RWPE1 (cell line): ENCODE results near the gene MADD.
A peak's percentile ranks its signal among the peaks of the same experiment; 100 is the strongest.

Source experiments
- CTCF ChIA-PET: fragments of 350-600 bp; sonication (Branson Sonifier 250); formaldehyde crosslinking; extraction: SDS; loops from one replicate; lab custom pipeline; 2021; lab: Yijun Ruan, JAX
- POLR2A ChIA-PET: fragments of 400-600 bp; formaldehyde crosslinking; extraction: SDS; loops from one replicate; lab custom pipeline; 2020; ENCODE audit warnings: antibody characterized with exemption; ENCODE audit not compliant: low non-redundant PET; lab: Yijun Ruan, JAX
- DNase-seq: peaks from one replicate; pipeline ENCODE4 v3.0.0; 2012; ENCODE audit warnings: low spot score
- H3K27ac ChIP-seq: fragments of 450-650 bp; 2 replicates; pipeline ENCODE4 v1.5.1; 2017
- TF ChIP-seq, protein P1 (sequence below): fragments of 450-650 bp; conservative IDR thresholded peaks from 2 replicates; pipeline ENCODE4 v1.5.1; 2017; ENCODE audit warnings: low read depth, mild to moderate bottlenecking

The MADD gene

DNA sequence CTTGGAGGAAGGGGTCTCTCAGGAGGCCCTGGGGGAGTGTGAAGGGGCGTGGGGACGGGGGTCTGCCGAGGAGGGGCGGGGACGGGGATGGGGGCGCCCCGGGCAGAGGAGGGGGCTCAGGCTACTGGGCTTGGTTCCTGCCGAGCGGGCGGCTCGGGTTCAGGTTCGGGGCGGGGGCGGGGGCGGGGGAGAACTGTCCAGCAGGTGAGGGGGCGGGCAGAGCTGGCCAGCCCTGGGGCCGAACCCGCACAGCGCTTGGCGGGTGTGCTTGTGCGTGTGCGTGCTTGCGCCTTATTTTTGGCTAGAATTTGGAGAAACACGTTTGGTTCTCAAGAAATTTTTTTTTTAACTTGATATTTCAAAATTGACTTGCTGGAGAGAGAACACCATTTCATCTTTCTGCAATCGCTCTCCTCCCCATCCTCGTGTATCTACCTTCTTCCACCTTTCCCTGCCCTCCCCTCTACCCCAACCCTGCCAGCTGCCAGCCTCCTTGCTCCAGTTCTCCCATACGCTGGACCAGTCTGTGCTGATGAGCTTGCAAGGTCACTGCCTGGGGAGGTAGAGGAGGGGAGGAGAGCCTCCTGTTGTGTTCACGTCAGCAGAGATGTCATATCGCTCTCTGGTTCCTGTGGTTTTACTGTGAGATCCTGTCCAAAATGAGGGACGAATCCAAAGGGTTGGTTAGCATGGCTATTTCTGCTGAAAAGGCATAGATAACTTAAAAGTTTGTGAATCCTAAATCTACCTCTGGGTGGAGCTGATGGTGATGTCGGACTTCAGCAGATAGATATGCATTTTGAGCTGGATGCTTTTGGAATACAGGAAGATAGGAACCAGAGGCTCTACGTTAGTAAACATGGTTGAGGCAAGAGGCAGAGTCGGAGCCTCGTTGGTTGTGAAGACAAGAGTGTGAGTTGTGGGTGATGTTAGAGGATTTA lies 668 bp downstream of the MADD start:
- H3K27ac ChIP-seq = peak overlapping the region; percentile 92
- CTCF ChIA-PET = interaction anchor here (0.7 to 1.3 kb wide), 5 partner anchors 12 to 465 kb away, joined by 3 to 6 read pairs (median 3); no protein-coding TSS in a partner anchor
- TF ChIP-seq, protein P1, sequence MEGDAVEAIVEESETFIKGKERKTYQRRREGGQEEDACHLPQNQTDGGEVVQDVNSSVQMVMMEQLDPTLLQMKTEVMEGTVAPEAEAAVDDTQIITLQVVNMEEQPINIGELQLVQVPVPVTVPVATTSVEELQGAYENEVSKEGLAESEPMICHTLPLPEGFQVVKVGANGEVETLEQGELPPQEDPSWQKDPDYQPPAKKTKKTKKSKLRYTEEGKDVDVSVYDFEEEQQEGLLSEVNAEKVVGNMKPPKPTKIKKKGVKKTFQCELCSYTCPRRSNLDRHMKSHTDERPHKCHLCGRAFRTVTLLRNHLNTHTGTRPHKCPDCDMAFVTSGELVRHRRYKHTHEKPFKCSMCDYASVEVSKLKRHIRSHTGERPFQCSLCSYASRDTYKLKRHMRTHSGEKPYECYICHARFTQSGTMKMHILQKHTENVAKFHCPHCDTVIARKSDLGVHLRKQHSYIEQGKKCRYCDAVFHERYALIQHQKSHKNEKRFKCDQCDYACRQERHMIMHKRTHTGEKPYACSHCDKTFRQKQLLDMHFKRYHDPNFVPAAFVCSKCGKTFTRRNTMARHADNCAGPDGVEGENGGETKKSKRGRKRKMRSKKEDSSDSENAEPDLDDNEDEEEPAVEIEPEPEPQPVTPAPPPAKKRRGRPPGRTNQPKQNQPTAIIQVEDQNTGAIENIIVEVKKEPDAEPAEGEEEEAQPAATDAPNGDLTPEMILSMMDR = peak; percentile 31
- POLR2A ChIA-PET = interaction anchor here (0.6 to 0.8 kb wide), 2 partner anchors 14 to 40 kb away, joined by 3 to 4 read pairs; no protein-coding TSS in a partner anchor
- DNase-seq = peak; percentile 36

DNA sequence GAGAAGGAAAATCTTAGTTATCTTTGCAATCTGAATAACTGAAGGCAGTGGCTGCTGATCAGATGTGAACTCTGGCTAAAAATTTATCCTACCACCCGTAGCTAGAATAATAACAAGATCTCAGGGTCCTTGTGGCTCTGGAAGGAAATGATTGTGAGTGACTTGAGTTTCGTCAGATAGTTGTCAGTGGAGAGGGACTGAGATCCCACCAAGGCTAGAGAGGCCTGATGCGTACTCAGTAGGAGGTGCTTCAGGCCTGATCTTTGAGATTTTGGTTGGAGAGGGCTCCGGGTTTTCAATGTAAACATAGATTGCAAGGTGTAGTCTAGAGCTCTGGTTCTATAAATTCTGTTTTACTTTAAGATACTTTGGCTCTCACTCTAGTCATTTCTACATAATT lies 1.4 kb downstream of the MADD start:
- POLR2A ChIA-PET = interaction anchor here (0.7 to 0.8 kb wide), 2 partner anchors 10 to 41 kb away, joined by 3 read pairs; no protein-coding TSS in a partner anchor
- no peak overlapping the region for H3K27ac ChIP-seq
- CTCF ChIA-PET = interaction anchor here (0.7 to 1.3 kb wide), 4 partner anchors 13 to 464 kb away, joined by 3 to 6 read pairs (median 4); no protein-coding TSS in a partner anchor
- DNase-seq = no peak
- TF ChIP-seq, protein P1 = no peak

DNA sequence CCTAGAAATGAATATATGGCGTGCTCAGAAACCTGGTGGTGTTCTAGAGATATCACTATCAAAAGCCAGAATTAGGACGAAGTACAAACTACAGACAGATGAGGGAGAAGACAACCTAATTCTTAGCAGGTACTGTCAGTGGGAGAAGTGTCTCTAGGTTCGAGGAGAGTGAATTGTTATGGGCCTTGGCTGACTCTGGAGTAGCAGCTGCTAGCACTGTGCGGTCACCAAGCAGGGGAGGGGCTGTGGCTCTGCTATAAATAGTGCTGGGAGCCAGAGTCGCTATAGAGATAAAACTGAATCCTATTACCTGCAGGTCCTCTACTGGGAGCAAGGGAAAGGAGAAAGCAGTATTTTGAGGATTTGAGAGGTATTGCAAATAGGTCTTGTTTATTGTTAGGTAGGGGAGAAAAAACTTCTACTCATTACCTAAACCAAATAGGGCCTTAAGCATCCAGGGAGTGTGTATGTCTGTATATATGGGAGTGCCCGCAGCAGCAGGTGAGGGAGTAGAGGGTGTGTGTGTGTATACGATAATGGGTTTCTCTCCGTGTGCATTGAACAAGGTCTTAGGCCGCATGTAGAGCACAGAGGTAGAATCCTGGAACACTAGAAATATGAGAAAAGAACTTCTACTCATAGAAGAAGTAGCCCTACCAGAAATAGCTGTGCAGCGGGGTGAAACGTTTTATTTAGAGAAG lies 2.2 kb downstream of the MADD start:
- ChIA-PET POLR2A (interaction anchor here (0.7 kb wide), 1 partner anchor 9 kb away, joined by 3 read pairs; no protein-coding TSS in a partner anchor), CTCF (no interaction called here)
- no peak for DNase-seq
- H3K27ac ChIP-seq = no peak overlapping the region
- TF ChIP-seq, protein P1 = no peak

DNA sequence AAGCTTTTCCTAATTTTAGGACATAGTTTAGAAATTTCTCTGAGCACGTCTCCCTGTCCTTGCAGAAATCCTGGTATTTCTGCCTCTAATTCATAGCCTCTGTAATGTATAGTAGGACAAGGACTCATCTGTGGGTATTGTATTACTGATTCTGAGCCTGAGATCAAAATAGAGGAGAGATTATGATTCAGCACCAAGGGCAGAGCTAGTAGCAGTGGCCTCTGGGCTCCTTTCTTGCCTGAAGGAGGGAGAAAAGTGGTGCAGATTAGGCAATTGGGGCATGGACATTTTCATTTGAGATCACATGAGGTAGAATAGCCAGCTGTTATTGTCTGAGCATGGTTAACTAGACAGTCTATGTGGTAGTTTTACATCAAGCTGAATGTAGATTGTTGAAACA lies 2.8 kb downstream of the MADD start:
- TF ChIP-seq, protein P1 = no peak
- ChIA-PET CTCF (interaction anchor here (0.6 to 0.7 kb wide), 2 partner anchors 28 to 38 kb away, joined by 3 to 6 read pairs; no protein-coding TSS in a partner anchor), POLR2A (no interaction called here)
- DNase-seq = no peak
- no peak overlapping the region for H3K27ac ChIP-seq

DNA sequence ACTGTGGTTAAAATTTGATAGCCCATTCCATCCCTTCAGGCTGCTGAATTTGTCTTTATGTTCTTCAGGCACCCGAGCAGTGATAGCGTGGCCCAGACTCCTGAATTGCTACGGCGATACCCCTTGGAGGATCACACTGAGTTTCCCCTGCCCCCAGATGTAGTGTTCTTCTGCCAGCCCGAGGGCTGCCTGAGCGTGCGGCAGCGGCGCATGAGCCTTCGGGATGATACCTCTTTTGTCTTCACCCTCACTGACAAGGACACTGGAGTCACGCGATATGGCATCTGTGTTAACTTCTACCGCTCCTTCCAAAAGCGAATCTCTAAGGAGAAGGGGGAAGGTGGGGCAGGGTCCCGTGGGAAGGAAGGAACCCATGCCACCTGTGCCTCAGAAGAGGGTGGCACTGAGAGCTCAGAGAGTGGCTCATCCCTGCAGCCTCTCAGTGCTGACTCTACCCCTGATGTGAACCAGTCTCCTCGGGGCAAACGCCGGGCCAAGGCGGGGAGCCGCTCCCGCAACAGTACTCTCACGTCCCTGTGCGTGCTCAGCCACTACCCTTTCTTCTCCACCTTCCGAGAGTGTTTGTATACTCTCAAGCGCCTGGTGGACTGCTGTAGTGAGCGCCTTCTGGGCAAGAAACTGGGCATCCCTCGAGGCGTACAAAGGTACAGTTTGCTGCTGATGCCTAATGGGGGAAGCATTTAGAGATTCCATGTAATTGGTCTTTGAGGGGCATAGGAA lies 4.7 kb downstream of the MADD start:
- ChIA-PET CTCF (no interaction called here), POLR2A (no interaction called here)
- H3K27ac ChIP-seq = no peak overlapping the region
- TF ChIP-seq, protein P1 = no peak
- DNase-seq = no peak
